ENCODE data around the gene EAF1.

GRCh38 chr3:15475161-15475560, 47.8 kb downstream of the EAF1 start:
- TF ChIP-seq, protein P1, sequence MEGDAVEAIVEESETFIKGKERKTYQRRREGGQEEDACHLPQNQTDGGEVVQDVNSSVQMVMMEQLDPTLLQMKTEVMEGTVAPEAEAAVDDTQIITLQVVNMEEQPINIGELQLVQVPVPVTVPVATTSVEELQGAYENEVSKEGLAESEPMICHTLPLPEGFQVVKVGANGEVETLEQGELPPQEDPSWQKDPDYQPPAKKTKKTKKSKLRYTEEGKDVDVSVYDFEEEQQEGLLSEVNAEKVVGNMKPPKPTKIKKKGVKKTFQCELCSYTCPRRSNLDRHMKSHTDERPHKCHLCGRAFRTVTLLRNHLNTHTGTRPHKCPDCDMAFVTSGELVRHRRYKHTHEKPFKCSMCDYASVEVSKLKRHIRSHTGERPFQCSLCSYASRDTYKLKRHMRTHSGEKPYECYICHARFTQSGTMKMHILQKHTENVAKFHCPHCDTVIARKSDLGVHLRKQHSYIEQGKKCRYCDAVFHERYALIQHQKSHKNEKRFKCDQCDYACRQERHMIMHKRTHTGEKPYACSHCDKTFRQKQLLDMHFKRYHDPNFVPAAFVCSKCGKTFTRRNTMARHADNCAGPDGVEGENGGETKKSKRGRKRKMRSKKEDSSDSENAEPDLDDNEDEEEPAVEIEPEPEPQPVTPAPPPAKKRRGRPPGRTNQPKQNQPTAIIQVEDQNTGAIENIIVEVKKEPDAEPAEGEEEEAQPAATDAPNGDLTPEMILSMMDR (IDR thresholded peaks at IDR 0.05): no peak
- TF ChIP-seq POLR2A (IDR thresholded peaks at IDR 0.05): no peak
